CD4-positive, alpha-beta T cell treated with Interleukin-2 at 100 ng/mL for 4 hours (primary cell): ENCODE results near the gene PTPRH.
"Not testable (repeated sequence)": the region's sequence is repeated elsewhere in the genome, so short reads cannot be mapped to it uniquely, and the experiment has no call there.

Experiments used
- DNase-seq: peaks from one replicate; pipeline ENCODE4 v3.0.0-alpha.2; 2020; ENCODE audit warnings: low spot score

The PTPRH gene

GRCh38 chr19:55224679-55225414 lies 15.5 kb upstream of the PTPRH start:
- DNase-seq, result not testable (repeated sequence)

GRCh38 chr19:55224038-55224665 lies 14.9 kb upstream of the PTPRH start:
- DNase-seq, result no peak

- no peak for DNase-seq
These were observed 14.2 kb upstream of the PTPRH start for GRCh38 chr19:55223291-55224037.

GRCh38 chr19:55220525-55220924 lies 11.2 kb upstream of the PTPRH start:
- no peak for DNase-seq

- DNase-seq, result peak; percentile 37
These were observed 7.3 kb upstream of the PTPRH start for GRCh38 chr19:55216461-55217198.

- DNase-seq, result no peak
These were observed 4.2 kb upstream of the PTPRH start for GRCh38 chr19:55213547-55213946.

GRCh38 chr19:55212447-55212846 lies 3.1 kb upstream of the PTPRH start:
- peak; percentile 38 for DNase-seq

GRCh38 chr19:55209693-55210472 lies 582 bp upstream of the PTPRH start:
- no peak for DNase-seq

- DNase-seq, result peak; percentile 10
These were observed 2.4 kb downstream of the PTPRH start for GRCh38 chr19:55206664-55207500.

GRCh38 chr19:55202199-55202598 lies 7.1 kb downstream of the PTPRH start:
- not testable (repeated sequence) for DNase-seq

- no peak for DNase-seq
These were observed 9.6 kb downstream of the PTPRH start for GRCh38 chr19:55199620-55200204.

GRCh38 chr19:55198651-55199050 lies 10.7 kb downstream of the PTPRH start:
- DNase-seq, result no peak

- DNase-seq, result no peak
These were observed 11.8 kb downstream of the PTPRH start for GRCh38 chr19:55197528-55197927.

- no peak for DNase-seq
These were observed 12.5 kb downstream of the PTPRH start for GRCh38 chr19:55196803-55197202.

GRCh38 chr19:55193481-55193880 lies 15.8 kb downstream of the PTPRH start:
- DNase-seq, result no peak

GRCh38 chr19:55189403-55189835 lies 19.9 kb downstream of the PTPRH start:
- DNase-seq, result no peak

- DNase-seq, result no peak
These were observed 20.7 kb downstream of the PTPRH start for GRCh38 chr19:55188625-55189024.

- no peak for DNase-seq
These were observed 23.2 kb downstream of the PTPRH start for GRCh38 chr19:55186080-55186479.

GRCh38 chr19:55181740-55182139 lies 27.6 kb downstream of the PTPRH start:
- no peak for DNase-seq
